Measurements from ENCODE around the gene BMF.

DNA sequence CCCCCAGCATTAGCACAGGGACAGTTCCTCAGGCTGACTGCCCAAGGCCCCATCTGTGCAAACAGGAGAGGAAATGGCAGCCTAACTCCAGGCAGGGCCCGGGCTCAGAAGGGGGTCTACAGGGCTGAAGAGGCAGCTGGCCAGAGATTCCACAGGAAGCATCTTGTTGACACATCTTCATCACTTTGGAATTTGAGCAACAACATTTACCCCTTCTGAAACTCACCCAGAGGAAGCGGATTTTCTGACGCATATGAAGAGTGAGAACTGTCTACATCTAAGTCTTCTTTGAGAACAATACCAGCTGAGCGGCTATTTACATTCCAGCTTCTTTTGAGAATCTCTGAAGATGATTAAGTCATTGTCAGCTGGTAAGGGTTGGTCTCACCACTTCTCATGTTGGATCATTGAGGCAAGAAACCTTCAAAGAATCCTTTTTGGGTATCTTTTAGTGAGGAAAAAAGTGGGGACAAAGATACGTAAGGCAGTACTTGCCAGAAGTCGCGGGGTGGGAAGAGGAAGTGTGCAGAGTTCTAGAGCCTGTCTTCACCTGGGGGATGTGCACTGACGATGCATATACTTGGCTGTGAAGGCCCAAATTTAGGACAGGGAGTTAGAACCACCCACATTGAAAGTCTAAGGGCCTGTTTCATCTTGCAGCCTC, 44.3 kb downstream of the BMF start:
- TF ChIP-seq, protein P1, sequence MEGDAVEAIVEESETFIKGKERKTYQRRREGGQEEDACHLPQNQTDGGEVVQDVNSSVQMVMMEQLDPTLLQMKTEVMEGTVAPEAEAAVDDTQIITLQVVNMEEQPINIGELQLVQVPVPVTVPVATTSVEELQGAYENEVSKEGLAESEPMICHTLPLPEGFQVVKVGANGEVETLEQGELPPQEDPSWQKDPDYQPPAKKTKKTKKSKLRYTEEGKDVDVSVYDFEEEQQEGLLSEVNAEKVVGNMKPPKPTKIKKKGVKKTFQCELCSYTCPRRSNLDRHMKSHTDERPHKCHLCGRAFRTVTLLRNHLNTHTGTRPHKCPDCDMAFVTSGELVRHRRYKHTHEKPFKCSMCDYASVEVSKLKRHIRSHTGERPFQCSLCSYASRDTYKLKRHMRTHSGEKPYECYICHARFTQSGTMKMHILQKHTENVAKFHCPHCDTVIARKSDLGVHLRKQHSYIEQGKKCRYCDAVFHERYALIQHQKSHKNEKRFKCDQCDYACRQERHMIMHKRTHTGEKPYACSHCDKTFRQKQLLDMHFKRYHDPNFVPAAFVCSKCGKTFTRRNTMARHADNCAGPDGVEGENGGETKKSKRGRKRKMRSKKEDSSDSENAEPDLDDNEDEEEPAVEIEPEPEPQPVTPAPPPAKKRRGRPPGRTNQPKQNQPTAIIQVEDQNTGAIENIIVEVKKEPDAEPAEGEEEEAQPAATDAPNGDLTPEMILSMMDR (conservative IDR thresholded peaks at IDR 0.05; ENCODE audit: low read depth, low read length): no peak
- no peak for TF ChIP-seq CEBPB (IDR thresholded peaks at IDR 0.05; ENCODE audit: low read depth, low read length)
- TF ChIP-seq POLR2A (IDR thresholded peaks at IDR 0.05; ENCODE audit: low read depth, low read length): no peak
- no peak for TF ChIP-seq RFX5 (IDR thresholded peaks at IDR 0.05; ENCODE audit: low read depth, low read length)
- no peak for TF ChIP-seq FOS (IDR thresholded peaks at IDR 0.05; ENCODE audit: low read depth, low read length)
- TF ChIP-seq MAZ (IDR thresholded peaks at IDR 0.05; ENCODE audit: borderline replicate concordance, low read depth, low read length): no peak
- no peak for TF ChIP-seq MAFK (IDR thresholded peaks at IDR 0.05; ENCODE audit: low read depth, low read length)
- no peak for TF ChIP-seq MXI1 (IDR thresholded peaks at IDR 0.05; ENCODE audit: borderline replicate concordance, low read depth, low read length)
- no peak for TF ChIP-seq SMC3 (IDR thresholded peaks at IDR 0.05; ENCODE audit: low read depth, low read length)
- TF ChIP-seq, protein P2, sequence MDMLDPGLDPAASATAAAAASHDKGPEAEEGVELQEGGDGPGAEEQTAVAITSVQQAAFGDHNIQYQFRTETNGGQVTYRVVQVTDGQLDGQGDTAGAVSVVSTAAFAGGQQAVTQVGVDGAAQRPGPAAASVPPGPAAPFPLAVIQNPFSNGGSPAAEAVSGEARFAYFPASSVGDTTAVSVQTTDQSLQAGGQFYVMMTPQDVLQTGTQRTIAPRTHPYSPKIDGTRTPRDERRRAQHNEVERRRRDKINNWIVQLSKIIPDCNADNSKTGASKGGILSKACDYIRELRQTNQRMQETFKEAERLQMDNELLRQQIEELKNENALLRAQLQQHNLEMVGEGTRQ (IDR thresholded peaks at IDR 0.05; ENCODE audit: low read depth, low read length): no peak
- no peak for TF ChIP-seq NFE2L2 (IDR thresholded peaks at IDR 0.05; ENCODE audit: low read depth, low read length)
